ENCODE measurements around the gene PTPN21. TPM values are rescaled to one million over a fixed set of nuclear protein-coding genes. Genes with fewer than 3 reads are reported as not detected.
A peak's percentile ranks its signal among the peaks of the same experiment; 100 is the strongest.

Gene PTPN21
- total RNA-seq, 1 experiment from 2014 or later = 27.7 TPM

- TF ChIP-seq, protein P1, sequence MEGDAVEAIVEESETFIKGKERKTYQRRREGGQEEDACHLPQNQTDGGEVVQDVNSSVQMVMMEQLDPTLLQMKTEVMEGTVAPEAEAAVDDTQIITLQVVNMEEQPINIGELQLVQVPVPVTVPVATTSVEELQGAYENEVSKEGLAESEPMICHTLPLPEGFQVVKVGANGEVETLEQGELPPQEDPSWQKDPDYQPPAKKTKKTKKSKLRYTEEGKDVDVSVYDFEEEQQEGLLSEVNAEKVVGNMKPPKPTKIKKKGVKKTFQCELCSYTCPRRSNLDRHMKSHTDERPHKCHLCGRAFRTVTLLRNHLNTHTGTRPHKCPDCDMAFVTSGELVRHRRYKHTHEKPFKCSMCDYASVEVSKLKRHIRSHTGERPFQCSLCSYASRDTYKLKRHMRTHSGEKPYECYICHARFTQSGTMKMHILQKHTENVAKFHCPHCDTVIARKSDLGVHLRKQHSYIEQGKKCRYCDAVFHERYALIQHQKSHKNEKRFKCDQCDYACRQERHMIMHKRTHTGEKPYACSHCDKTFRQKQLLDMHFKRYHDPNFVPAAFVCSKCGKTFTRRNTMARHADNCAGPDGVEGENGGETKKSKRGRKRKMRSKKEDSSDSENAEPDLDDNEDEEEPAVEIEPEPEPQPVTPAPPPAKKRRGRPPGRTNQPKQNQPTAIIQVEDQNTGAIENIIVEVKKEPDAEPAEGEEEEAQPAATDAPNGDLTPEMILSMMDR (IDR thresholded peaks at IDR 0.05; ENCODE audit: insufficient read depth in 1 of 2, low read depth in 1 of 2, low read length in 1 of 2, severe bottlenecking in 1 of 2, unreplicated experiment in 1 of 2) = no peak
- Histone ChIP-seq H3K4me3 (ENCODE audit: low read depth, low read length) (no peak overlapping the region), H3K36me3 (ENCODE audit: control insufficient read depth, insufficient read depth, low read length) (no peaks in the 10 kb centered on the region), H3K4me1 (peaks cover 51% of the 10 kb centered on the region), H3K27me3 (replicated peaks; ENCODE audit: control insufficient read depth, insufficient read depth, low read length) (no peaks in the 10 kb centered on the region), H3K9me3 (no peaks in the 10 kb centered on the region)
- no peak for DNase-seq
- intact Hi-C loops (cut with micrococcal nuclease; ENCODE audit: unreplicated experiment) = no loop called here
- Mint-ChIP-seq H3K27me3 (ENCODE audit: insufficient read depth, unreplicated experiment) (no peaks in the 10 kb centered on the region), H3K9me3 (ENCODE audit: unreplicated experiment) (peaks cover 8% of the 10 kb centered on the region), H3K4me1 (ENCODE audit: low read depth, unreplicated experiment) (peaks cover 26% of the 10 kb centered on the region), H3K27ac (ENCODE audit: unreplicated experiment) (no peak overlapping the region), H3K36me3 (ENCODE audit: insufficient read depth, unreplicated experiment) (peaks cover 28% of the 10 kb centered on the region), H3K4me3 (ENCODE audit: unreplicated experiment) (no peak overlapping the region)
- ChIA-PET CTCF (interaction anchor here (0.6 kb wide), 1 partner anchor 41 kb away, joined by 5 read pairs; no protein-coding TSS in a partner anchor), POLR2A (no interaction called here)
- no TSS peak for BruUV-seq (replicated peaks)
Measured at GRCh38 chr14:88518592-88519512, 36.0 kb downstream of the PTPN21 start.

DNA sequence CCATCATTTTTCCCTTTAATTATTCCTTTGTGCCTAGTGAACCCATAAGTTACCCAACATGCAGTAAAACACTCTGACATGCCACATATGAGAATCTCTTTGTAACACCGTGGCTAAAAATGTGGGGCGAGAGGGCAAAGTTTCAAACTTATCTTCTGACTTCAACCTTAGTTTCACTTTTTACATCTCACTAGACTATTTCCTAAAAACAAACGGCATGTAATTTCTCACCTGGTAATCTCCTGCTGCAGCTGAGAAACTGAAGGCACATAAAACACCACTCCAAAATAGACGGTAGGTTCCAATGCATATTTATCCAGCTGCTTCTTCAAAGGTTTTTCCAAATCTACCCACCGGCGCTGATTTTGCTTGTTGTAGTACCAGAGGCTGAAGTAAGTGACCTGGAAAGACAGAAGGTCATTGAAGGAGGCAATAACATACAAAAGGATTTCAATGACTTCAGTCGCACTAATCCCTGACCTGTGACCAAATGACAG, 37.9 kb downstream of the PTPN21 start:
- BruUV-seq (replicated peaks) = no TSS peak

More for the DNA sequence above, 37.9 kb downstream of the PTPN21 start:
- Mint-ChIP-seq H3K36me3 (ENCODE audit: insufficient read depth, unreplicated experiment) (peaks cover 28% of the 10 kb centered on the region), H3K4me3 (ENCODE audit: unreplicated experiment) (peak overlapping the region; percentile 78), H3K27me3 (ENCODE audit: insufficient read depth, unreplicated experiment) (no peaks in the 10 kb centered on the region), H3K27ac (ENCODE audit: unreplicated experiment) (peak overlapping the region; percentile 94), H3K4me1 (ENCODE audit: low read depth, unreplicated experiment) (peaks cover 26% of the 10 kb centered on the region), H3K9me3 (ENCODE audit: unreplicated experiment) (no peaks in the 10 kb centered on the region)
- Histone ChIP-seq H3K4me3 (ENCODE audit: low read depth, low read length) (peak overlapping the region; percentile 27), H3K4me1 (peaks cover 50% of the 10 kb centered on the region), H3K27me3 (replicated peaks; ENCODE audit: control insufficient read depth, insufficient read depth, low read length) (no peaks in the 10 kb centered on the region), H3K9me3 (no peaks in the 10 kb centered on the region), H3K36me3 (ENCODE audit: control insufficient read depth, insufficient read depth, low read length) (no peaks in the 10 kb centered on the region)
- intact Hi-C loops (cut with micrococcal nuclease; ENCODE audit: unreplicated experiment) = loop anchor here (1.0 to 2.0 kb wide), 5 partner anchors 18 to 44 kb away; partner anchors contain the start of gene PTPN21
- peak; percentile 72 to 76 for DNase-seq
- CTCF ChIA-PET = interaction anchor here (0.7 kb wide), 1 partner anchor 43 kb away, joined by 3 read pairs; no protein-coding TSS in a partner anchor
- TF ChIP-seq, protein P1 (IDR thresholded peaks at IDR 0.05; ENCODE audit: insufficient read depth in 1 of 2, low read depth in 1 of 2, low read length in 1 of 2, severe bottlenecking in 1 of 2, unreplicated experiment in 1 of 2) = no peak
- POLR2A ChIA-PET = no interaction called here

Measured in Caco-2 (cell line).